CD4-positive, alpha-beta T cell treated with Interferon gamma for 1 hour (primary cell): ENCODE data around the gene CKAP2L.
"Not testable (repeated sequence)": the region's sequence is repeated elsewhere in the genome, so short reads cannot be mapped to it uniquely, and the experiment has no call there.

Experiments used
- DNase-seq: peaks from one replicate; pipeline ENCODE4 v3.0.0-alpha.2; 2020

Gene CKAP2L

DNA sequence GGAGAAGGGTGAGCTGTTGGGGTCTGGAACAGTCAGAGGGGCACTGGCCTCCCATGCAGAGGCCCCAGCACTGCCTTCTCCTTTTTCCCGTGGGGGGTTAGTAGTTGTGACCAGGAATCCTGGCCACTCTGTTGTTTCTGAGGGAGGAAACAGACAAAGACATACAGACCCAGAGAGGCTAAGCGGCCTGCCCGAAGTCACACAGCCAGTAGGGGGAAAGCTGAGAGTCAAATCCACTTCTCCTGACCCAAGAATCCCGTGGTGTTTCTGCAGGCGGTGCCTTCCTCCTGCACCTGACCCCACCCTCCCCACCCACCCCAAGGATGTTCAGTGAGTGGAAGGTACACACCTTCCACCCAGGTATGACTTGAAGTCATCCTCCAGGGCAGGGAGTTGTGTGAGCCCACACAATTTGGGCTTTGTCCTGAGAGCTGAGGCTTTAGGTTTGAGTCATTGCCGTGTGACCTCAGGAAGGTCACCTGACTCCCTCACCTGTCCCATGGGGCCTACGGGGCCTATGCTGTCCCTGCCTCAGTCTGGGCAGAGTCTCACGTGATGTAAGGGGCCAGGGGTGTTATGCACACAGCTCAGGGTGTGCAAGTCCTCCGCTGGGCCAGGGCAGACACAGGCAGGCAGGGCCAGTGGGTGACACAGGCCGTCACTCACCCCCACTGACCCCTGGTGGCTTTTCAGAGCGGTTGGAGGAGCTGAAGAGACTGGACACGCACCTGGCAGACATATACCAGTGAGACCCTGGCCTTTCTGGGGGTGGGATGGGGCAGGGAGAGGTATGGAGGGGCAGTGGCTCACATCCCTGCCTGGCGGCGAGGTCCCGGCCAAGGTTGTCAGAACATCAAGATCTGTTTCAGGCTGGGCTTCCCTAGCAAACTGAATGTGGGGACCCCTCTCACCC, 38.6 kb downstream of the CKAP2L start:
- no peak for DNase-seq

DNA sequence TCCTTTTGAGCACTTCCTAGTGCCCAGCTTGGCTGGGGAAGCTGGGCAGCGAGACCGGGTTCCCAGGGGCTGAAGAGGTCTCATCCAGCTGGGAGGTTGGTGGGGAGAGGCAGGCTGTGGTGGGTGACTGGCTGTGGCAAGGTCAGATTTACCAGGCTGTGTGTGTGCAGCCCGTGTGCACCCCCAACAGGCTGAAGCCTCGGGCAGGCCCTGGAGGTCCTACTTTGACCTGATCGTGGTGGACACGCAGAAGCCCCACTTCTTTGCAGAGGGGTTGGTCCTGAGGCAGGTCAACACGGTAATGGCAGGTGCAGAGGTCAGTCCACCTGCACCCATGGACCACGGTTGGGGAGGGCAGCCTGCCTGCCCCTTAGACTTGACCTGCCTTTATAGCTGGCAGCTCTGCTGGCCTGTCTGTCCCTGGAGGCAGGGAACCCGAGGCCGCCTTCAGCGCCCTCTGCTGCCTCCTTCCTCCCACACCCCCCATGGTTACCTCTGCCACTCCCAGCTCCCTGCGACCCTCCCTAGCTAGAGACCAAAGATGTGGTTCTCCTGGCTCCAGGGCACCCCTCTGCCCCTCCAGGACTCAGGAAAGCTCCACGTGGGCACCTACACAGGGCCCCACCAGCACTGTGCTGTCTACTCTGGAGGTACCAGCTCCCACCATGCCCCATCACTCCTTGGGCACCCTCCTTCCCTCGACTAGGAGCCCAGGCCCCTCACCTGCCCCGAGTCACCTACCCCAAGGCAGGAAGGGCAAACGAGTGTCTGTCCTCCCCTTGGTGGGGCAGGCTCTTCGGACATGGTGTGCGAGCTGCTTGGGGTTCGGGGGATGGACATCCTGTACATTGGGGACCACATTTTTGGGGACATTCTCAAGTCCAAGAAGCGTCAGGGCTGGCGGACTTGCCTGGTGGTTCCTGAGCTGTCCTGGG, 39.6 kb downstream of the CKAP2L start:
- no peak for DNase-seq

DNA sequence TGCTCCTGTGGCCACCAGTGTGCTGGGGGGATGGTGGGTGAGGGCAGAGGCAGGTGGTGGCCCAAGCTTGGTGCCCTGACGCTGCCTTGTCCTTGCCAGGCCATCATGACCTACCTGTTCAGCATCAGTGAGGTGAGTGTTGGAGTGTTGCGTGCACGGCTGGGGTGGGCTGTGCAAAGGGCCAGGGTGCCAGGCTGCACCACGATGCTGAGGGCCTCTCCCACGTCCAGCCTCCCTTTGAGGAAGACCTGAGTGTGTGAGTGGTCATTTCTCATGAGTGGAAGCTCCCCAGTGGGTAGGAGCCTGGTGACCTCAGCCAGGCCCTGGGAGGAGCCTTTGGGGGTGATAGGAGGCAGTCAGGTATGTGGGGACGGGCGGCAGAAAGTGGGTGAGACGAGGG, 40.4 kb downstream of the CKAP2L start:
- DNase-seq: no peak

DNA sequence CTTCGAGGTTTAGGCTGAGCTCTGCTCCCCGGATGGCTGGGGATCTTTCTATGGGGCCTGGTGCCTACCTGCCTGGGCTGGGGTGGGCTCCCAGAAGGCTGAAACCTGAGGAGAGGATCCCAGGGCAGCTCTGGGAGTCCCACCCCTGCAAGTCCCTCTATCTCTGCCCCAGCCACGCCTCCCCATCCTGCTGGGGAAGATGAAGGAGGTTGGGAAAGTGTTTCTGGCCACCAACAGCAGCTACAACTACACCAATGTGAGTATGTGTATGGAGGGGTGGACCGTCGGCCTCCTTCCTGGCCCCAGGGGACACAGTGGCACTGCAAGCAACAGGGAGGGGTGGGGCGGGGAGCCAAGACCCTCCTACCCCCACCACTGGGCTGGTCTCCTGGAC, 40.9 kb downstream of the CKAP2L start:
- DNase-seq: no peak

DNA sequence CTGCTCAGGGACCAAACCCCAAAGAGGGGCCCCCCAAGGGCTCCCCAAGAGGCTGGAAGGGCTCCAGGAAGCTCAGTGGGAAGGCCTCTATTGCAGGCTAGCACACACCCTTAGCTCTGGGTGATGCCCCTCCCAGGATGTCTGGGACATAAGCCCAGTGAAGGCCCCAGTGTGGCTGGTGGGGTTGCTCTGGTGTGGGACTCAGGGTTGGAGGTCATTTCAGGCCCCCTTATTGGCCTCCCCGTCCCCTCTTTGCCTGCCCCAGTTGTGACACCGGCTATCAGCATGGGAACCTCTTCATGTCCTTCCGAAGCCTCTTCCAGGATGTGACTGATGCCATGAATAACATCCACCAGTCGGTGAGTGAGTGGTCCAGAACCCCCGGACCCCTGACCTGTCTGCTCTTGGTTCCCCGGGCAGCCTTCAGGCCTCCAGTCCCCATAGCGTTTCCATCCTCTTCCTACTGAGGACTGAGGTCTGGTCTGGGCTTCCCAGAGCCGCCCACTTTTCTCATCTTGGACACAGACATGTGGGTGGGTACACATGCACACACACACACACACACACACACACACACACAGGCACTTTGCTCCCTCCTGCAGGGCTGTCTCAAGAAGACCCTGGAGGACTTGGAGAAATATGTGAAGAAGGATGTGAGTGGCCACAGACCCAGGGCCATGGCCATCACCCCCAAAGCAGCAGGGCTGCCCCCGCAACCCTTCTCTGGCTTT, 41.4 kb downstream of the CKAP2L start:
- no peak for DNase-seq

DNA sequence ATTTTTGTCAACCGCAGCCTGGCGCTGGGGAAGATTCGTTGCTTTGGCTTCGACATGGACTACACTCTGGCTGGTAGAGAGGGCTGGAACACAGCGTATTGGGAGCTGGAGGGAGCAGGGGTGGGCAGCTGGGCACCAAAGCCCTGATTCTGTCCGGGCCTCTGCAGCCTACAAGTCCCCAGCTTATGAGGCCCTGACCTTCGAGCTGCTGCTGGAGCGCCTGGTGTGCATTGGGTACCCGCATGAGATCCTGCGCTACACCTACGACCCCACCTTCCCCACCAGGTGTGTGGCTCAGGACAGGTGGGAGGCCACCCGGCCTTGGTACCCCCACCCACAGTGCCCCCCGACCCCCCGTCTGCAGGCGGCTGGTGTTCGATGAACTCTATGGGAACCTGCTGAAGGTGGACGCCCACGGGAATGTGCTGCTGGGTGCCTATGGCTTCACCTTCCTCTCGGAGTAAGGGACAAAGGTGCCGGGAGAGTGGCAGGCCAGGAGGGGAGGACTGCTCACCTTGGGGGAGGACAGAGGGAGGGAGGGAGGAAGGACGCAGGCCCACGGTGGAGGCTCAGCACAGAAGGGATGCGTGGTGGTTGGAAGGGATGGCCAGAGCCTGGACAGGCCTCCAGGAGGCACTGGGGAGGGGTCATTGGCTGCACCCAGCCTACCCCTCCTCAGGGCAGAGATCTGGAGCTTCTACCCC, 42.4 kb downstream of the CKAP2L start:
- DNase-seq: no peak

DNA sequence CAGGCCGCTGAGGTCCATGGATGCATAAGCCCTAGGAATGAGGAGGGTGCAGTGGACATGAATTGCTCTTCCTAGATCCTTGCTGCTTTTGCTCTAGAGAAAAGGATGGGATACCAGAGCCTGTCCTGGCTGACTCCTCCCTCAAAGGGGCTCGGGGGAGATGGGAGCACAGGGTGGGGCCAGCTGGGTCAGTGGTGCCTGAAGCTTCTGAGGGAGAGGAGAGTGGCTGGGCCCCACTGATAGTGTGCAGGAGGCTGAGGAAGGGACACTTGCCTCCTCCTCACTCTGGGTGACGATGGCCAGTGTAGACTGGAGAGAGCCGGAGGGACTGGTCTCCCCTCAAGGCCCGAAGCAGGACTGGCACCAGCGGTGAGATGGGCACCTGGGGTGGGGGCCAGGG, 43.6 kb downstream of the CKAP2L start, which contains the start of gene NT5DC4:
Gene NT5DC4 (plus strand): TSS at position 236 of the 400 bp plus-strand sequence. CDS start 60 bp downstream, at position 296.
- no peak for DNase-seq

DNA sequence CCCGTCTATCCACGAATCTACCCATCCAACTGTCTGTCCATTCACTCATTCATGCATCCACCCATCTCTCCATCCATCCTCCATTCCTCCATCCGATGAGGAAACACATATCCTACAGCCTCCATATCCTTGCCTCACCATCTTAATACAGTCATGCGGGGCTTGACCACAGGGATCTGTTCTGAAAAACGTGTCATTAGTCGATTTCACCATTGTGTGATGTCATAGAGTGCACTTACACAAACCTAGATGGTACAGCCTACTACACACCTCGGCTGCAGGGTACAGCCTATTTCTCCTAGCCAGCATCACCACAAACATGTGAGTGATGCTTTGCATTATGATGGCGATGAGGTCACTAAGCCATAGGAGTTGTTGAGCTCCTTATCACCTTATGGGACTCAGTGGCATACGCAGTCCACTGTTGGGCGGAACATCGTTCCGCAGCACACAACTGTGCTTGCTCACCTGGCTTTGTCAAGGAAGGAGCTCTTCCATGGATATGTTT, 45.5 kb downstream of the CKAP2L start:
- DNase-seq: no peak

DNA sequence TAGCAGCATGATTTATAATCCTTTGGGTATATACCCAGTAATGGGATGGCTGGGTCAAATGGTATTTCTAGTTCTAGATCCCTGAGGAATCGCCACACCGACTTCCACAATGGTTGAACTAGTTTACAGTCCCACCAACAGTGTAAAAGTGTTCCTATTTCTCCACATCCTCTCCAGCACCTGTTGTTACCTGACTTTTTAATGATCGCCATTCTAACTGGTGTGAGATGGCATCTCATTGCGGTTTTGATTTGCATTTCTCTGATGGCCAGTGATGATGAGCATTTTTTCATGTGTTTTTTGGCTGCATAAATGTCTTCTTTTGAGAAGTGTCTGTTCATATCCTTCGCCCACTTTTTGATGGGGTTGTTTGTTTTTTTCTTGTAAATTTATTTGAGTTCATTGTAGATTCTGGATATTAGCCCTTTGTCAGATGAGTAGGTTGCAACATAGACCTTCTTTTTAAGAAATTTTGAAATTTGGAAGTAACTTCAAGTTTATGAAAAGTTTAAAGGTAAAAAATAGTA, 47.5 kb downstream of the CKAP2L start:
- DNase-seq: not testable (repeated sequence)

DNA sequence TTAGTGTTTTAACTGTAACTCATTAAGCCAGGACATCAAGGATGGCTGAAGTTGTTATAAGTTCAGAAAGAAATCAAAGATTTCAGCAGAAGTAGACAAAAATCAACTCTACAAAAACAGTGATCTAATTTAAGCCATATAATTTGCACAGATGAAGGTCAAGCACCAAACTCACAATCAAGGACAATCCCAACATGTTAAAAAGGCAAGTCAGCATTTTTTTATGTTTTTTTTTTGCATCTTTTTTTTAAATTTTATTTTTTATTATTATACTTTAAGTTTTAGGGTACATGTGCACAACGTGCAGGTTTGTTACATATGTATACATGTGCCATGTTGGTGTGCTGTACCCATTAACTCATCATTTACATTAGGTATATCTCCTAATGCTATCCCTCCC, 48.3 kb downstream of the CKAP2L start:
- not testable (repeated sequence) for DNase-seq

DNA sequence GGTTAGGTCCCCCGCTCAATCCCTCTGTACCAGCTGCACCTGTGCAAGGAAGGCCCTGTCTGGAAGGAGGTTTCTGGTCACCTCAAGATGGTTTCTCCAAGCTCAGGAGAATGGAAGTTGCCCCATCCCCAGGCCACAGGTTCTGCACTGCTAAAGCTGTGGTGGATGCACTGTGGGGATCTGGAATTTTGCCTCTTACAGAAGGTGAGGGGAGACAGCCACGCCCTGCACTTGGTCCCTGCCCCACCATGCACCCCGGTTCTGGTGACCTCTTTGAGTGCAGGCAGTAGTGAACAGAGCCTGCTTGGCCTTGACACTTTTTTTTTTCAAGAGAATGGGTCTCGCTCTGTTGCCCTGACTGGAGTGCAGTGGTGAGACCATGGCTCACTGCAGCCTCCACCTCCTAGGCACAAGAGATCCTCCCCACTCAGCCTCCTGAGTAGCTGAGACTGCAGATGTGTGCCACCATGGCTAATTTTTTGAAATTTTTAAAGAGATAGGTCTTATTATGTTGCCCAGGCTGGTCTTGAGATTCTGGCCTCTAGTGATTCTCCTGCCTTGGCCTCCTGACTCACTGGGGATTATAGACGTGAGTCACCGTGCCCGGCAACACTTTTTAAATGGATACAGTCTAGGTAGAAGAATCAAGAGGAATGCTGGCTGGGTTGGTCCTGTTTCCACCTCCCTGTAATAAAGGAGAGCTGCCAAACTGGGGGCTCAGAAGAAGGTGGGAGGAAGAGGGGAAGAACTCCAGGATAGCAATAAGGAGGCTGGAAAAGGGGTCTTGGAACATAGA, 49.4 kb downstream of the CKAP2L start:
- no peak for DNase-seq

DNA sequence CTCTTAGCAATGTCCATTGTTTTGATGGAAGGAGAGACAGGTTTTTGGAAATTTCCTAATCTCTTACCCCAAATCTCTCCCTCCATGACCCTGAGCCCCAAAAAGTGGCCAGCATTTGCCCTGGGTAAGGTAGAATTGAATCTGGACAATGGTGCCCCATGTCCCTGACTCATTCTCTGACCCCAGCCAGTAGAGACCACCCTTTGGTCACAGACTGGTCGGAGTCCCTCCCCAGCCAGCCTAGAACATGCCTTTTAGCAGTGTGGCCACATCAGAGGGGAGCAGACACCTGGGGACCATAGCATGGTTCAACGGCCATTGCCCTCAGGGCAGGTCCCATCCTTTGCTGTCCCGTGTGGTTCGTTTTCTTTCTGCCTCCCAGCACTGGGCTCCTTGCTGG, 50.1 kb downstream of the CKAP2L start:
- DNase-seq: no peak

DNA sequence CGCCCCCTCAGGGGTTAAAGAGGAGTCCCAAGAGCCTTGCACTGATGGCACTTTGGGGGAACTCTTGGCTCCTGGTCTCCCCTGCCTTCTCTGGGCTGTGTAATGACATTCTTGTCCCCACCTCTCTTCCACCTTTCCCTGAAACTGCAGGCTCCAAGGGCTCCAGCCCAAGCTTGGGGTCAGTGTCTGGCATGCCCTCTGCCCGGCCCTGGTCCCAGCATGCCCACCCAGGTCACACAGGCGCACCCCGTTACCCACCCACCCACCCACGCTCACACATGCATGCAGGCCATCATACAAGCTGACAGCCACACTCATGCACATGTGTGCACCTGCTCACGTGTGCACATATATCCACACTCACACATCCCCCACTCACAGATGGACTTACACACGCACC, 50.5 kb downstream of the CKAP2L start:
- no peak for DNase-seq

DNA sequence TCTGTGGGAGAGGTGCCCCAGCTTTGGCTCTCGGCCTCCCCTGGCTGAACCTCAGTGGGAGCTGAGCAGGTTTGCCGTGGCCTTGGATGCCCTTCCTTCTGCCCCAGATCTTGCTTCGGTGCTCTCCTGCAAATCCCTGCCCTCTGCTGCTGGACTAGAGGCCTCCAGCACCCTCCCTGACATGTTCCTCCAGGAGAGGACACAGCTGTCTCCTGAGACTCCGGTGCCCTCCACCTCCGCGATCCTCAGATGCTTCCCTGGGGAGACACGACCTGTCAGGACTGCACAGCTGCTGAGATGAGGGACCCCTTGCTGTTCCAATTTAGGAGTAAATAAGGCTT, 50.9 kb downstream of the CKAP2L start:
- no peak for DNase-seq

DNA sequence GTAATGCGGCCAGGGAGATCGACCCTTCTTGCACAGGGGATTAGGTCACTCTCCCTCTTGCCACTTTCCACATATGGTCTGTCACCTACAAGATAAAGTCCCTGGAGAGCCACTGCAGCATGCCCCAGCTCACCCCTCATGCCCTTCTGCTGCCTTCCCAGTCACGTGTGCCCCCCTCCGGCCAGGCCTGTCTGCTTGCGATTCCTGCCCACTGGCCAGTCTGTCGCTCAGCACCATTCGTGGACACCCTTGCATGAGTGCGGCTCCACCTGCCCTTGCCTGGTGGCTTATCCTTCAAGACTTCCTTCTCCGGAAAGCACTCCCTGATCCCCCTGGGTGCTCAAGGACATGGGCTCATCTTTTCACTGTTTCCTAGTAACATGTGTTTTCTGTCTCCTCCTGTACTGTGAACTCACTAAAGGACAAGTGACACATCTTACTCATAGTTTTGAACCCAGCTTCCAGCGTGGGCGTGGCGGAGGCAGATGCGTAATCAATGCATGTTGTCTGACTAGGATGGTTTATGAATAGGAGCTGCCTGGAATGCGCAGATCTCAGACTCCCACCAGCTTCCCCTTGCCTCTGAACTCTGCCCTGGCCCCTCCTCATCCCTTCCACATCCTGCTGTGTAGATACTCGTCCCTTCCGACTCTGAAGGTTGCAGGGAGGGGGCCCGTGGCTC, 51.4 kb downstream of the CKAP2L start:
- DNase-seq: no peak

DNA sequence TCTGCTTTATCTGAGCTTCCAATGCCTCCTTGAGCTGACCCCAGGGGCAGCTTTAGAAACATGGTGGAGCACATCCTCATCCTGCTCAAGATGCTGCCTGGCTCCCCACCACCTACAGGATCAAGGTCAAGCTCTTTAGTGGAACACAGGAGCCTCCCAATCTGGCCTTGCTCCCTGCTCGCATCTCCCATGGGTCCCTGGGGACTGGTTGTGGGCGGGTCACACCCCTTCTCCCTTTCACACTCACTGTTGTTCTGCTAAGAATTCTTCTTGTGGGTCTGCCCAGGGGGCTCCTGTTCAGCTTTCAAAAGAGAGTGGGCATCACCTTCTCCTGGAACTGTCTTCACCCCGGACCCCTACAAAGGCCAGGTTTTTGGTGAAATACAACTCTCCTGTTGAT, 51.9 kb downstream of the CKAP2L start:
- DNase-seq: no peak

DNA sequence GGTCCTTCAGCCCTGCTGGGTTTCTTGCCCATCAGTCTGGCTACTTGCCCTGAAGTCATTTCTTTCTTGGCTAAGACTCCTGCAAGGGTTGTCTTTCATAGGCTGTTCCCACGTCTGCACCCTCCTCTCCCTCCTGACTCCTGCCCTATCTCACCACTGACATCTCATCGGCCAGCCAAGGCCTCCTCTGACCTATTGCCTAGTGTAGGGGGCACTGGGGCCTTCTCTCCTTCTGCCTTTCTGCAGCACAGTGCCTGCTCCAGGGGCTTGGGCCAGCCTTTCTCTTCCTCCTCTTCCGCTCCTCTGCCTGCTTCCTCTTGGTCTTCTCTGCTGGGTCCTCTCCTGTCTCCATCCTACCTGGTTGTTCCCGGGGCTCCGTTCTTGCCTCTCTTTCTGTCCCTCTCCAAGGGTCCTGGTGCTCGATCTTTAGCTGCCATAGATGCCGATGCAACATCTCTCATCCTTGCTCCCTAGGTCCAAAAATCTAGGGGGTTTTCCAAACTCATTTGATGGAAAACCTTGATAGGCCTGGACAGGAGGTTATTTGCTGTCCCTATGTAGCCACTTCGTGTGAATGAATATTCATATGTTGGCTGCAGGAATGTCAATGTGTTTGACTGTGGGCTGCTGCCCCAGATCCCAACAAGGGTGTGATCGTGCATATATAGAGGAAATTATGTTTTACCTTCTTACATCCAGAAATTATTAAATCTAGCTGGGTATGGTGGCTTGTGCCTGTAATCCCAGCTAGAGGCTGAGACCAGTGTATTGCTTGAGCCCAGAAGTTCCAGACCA, 53.3 kb downstream of the CKAP2L start:
- DNase-seq: no peak

DNA sequence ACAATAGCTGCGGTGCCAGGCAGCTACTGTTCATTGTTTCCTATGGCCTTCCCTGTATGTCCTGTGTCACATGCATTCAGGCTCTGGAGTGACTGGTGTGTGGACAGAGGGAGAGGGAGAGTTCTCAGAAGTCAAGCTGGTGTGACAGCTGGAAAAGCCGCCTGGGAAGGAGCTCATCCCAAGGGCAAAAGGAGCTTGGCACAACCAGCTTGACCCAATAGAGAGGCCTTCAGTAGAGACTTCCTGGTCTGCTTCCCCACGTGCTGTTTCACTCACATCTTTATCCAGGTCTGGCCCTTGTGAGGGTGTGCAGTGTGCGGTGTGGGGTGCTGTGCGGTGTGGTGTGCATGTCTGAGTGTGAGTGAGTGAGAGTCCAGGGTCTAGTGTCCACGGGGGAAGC, 54.7 kb downstream of the CKAP2L start:
- no peak for DNase-seq

DNA sequence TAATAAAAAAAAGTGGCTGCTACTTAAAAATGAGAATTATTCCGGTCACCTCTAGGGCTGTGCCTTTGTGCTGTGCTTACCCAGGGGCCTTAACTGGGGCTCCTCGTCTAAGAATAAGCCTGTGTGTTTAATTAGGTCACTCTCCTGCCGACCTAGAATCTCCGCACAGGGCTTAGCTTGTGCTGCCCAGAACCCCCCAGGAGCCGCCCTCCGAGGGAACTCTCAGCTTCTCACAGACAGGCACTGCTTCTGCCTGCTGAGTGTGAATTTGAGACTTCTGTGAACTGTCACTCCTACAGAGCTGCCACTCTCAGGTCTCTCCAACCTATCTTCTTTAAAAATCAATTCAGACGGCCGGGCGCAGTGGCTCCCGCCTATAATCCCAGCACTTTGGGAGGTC, 55.4 kb downstream of the CKAP2L start:
- no peak for DNase-seq

DNA sequence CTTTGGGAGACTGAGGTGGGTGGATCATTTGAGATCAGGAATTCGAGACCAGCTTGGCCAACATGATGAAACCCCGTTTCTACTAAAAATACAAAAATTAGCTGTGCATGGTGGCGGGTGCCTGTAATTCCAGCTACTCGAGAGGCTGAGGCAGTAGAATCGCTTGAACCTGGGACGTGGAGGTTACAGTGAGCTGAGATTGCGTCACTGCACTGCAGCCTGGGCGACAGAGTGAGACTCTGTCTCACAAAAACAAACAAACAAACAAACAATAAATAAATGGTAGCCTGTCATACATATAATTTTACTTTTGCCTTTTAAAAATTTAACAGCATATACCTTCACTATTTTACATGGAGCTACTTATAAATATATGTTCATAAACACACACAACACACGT, 57.5 kb downstream of the CKAP2L start:
- DNase-seq: not testable (repeated sequence)
